ENCODE measurements around the gene CYB5B.

CYB5B gene

GRCh38 chr16:69479775-69480174 is 55.4 kb downstream of the CYB5B start:
- Histone ChIP-seq H3K4me1 (no peaks in the 10 kb centered on the region), H3K27me3 (ENCODE audit: control insufficient read depth, insufficient read depth, low read length) (no peaks in the 10 kb centered on the region), H2AFZ (no peak overlapping the region), H3K27ac (no peak overlapping the region), H3K79me2 (no peaks in the 10 kb centered on the region), H3K9me3 (ENCODE audit: control insufficient read depth, low read length) (no peaks in the 10 kb centered on the region), H3K36me3 (ENCODE audit: control insufficient read depth, insufficient read depth, low read length) (no peaks in the 10 kb centered on the region), H3K4me3 (ENCODE audit: low read depth, low read length) (no peak overlapping the region), H3K4me2 (ENCODE audit: low read length) (no peak overlapping the region), H3K9ac (no peak overlapping the region)
- no peak for TF ChIP-seq CTCF (IDR thresholded peaks at IDR 0.05)

- Histone ChIP-seq H3K9me3 (ENCODE audit: control insufficient read depth, low read length) (no peaks in the 10 kb centered on the region), H3K36me3 (ENCODE audit: control insufficient read depth, insufficient read depth, low read length) (no peaks in the 10 kb centered on the region), H3K9ac (no peak overlapping the region), H3K79me2 (no peaks in the 10 kb centered on the region), H3K27me3 (ENCODE audit: control insufficient read depth, insufficient read depth, low read length) (no peaks in the 10 kb centered on the region), H3K4me1 (no peaks in the 10 kb centered on the region), H3K4me3 (ENCODE audit: low read depth, low read length) (no peak overlapping the region), H3K4me2 (ENCODE audit: low read length) (peak overlapping the region; percentile 37), H3K27ac (peak overlapping the region; percentile 43), H2AFZ (no peak overlapping the region)
- no peak for TF ChIP-seq CTCF (IDR thresholded peaks at IDR 0.05)
Measured at GRCh38 chr16:69481901-69482341, 57.5 kb downstream of the CYB5B start.

DNA sequence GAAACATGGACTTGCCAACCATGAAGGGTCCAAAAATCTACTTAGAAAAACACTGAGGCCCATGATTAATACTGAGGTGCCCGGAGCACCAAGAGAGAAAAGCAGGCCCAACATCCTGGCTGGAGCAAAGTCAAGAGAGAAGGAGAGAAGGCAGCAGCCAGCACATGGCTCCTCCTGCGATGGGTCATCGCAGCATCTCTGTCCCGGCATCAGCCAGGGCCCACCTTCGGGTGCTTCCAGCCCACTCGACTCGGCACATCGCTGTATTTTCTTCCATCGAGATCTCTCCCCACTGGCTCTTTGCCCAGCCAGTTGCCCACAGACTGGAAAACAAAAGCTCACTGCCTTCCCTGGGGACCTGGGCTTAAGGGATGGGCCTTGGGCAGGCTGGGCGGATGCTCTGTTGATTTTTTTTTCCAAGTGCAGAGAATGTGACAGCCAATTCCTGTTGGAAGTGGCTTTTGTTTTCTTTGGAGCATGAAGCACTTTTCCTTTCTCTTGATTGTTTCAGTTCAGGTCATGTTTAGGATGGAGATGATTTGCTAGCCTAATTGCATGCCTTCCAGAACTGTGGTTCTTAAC is 58.1 kb downstream of the CYB5B start:
- TF ChIP-seq CTCF (IDR thresholded peaks at IDR 0.05), result no peak
- Histone ChIP-seq H3K9ac (no peak overlapping the region), H3K79me2 (no peaks in the 10 kb centered on the region), H3K36me3 (ENCODE audit: control insufficient read depth, insufficient read depth, low read length) (no peaks in the 10 kb centered on the region), H3K27me3 (ENCODE audit: control insufficient read depth, insufficient read depth, low read length) (no peaks in the 10 kb centered on the region), H3K9me3 (ENCODE audit: control insufficient read depth, low read length) (no peaks in the 10 kb centered on the region), H2AFZ (no peak overlapping the region), H3K4me2 (ENCODE audit: low read length) (peak overlapping the region; percentile 2), H3K4me1 (no peaks in the 10 kb centered on the region), H3K27ac (peak overlapping the region; percentile 43), H3K4me3 (ENCODE audit: low read depth, low read length) (no peak overlapping the region)

- Histone ChIP-seq H3K36me3 (ENCODE audit: control insufficient read depth, insufficient read depth, low read length) (no peaks in the 10 kb centered on the region), H3K79me2 (no peaks in the 10 kb centered on the region), H3K9ac (no peak overlapping the region), H3K4me1 (no peaks in the 10 kb centered on the region), H3K9me3 (ENCODE audit: control insufficient read depth, low read length) (no peaks in the 10 kb centered on the region), H3K27ac (no peak overlapping the region), H2AFZ (no peak overlapping the region), H3K27me3 (ENCODE audit: control insufficient read depth, insufficient read depth, low read length) (no peaks in the 10 kb centered on the region), H3K4me2 (ENCODE audit: low read length) (no peak overlapping the region), H3K4me3 (ENCODE audit: low read depth, low read length) (no peak overlapping the region)
- TF ChIP-seq CTCF (IDR thresholded peaks at IDR 0.05), result no peak
Measured at GRCh38 chr16:69483611-69484010, 59.2 kb downstream of the CYB5B start.

GRCh38 chr16:69485361-69485760 is 60.9 kb downstream of the CYB5B start:
- no peak overlapping the region for H3K4me2 ChIP-seq (ENCODE audit: low read length)
- H3K4me3 ChIP-seq (ENCODE audit: low read depth, low read length), result no peak overlapping the region

More at GRCh38 chr16:69485361-69485760, 60.9 kb downstream of the CYB5B start:
- no peaks in the 10 kb centered on the region for H3K36me3 ChIP-seq (ENCODE audit: control insufficient read depth, insufficient read depth, low read length)
- no peaks in the 10 kb centered on the region for H3K27me3 ChIP-seq (ENCODE audit: control insufficient read depth, insufficient read depth, low read length)
- H3K9me3 ChIP-seq (ENCODE audit: control insufficient read depth, low read length), result no peaks in the 10 kb centered on the region
- H2AFZ ChIP-seq, result no peak overlapping the region
- no peaks in the 10 kb centered on the region for H3K79me2 ChIP-seq
- no peak for TF ChIP-seq CTCF (IDR thresholded peaks at IDR 0.05)
- H3K4me1 ChIP-seq, result no peaks in the 10 kb centered on the region
- no peak overlapping the region for H3K27ac ChIP-seq
- no peak overlapping the region for H3K9ac ChIP-seq
